Fibroblast of lung (primary cell): ENCODE data around the gene FBLN2.

Experiments
- EZH2 ChIP-seq: IDR thresholded peaks from 2 replicates; pipeline ENCODE4 v1.5.1; 2012; ENCODE audit warnings: low read length, control low read depth, mild to moderate bottlenecking; ENCODE audit errors: missing control alignments
- TF ChIP-seq, protein P1 (sequence below), 2 donors: IDR thresholded peaks in 1 of 2; conservative IDR thresholded peaks in 1 of 2; 1 replicate in 1 of 2; 2 replicates in 1 of 2; pipeline ENCODE4 v1.5.1; 2011 to 2012; ENCODE audit warnings: low read length in 2 of 2, control low read depth in 1 of 2, inconsistent platforms in 1 of 2, low read depth in 1 of 2, mild to moderate bottlenecking in 1 of 2

DNA sequence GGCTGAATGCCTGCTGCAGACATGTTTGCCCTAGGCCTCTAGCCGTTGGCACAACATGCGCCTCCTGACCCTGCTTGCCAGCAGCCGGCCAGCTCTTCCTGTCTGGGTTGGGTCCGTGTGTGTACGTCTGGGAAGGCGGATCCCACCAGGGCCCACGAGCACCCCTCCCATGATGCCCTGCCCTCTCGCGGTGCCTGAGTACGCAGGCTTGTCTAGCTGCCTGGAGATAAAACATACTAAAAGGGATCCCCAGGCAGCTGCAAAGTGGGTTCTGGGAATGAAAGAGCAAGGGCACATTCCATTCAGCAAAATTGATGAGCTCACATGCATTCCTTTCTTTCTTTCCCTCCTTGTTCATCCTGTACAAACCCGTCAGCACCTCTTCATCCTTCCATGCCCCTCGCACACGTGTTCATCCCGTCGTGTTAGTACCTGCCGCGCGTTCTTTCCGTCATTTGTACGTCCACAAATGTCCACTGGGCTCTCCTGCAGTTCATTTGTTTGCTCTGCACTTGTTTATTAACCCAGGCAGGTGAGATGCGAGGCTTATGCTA is 74.3 kb downstream of the FBLN2 start:
- TF ChIP-seq, protein P1, sequence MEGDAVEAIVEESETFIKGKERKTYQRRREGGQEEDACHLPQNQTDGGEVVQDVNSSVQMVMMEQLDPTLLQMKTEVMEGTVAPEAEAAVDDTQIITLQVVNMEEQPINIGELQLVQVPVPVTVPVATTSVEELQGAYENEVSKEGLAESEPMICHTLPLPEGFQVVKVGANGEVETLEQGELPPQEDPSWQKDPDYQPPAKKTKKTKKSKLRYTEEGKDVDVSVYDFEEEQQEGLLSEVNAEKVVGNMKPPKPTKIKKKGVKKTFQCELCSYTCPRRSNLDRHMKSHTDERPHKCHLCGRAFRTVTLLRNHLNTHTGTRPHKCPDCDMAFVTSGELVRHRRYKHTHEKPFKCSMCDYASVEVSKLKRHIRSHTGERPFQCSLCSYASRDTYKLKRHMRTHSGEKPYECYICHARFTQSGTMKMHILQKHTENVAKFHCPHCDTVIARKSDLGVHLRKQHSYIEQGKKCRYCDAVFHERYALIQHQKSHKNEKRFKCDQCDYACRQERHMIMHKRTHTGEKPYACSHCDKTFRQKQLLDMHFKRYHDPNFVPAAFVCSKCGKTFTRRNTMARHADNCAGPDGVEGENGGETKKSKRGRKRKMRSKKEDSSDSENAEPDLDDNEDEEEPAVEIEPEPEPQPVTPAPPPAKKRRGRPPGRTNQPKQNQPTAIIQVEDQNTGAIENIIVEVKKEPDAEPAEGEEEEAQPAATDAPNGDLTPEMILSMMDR (conservative IDR thresholded peaks at IDR 0.05 in 1 of 2, IDR thresholded peaks at IDR 0.05 in 1 of 2; ENCODE audit: low read depth in 1 of 2, low read length in 2 of 2) = no peak
- TF ChIP-seq EZH2 = no peak
